Ectodermal cell (in vitro differentiated cells): ENCODE data around the gene VCX3A. TPM values are rescaled to one million over a fixed set of nuclear protein-coding genes. Genes with fewer than 3 reads are reported as not detected.
"Not testable (repeated sequence)": the region's sequence is repeated elsewhere in the genome, so short reads cannot be mapped to it uniquely, and the experiment has no call there.

ENCODE experiments used
- H3K27ac ChIP-seq: 2 replicates; pipeline ENCODE4 v1.7.0; 2013; ENCODE audit warnings: mild to moderate bottlenecking, low read depth, low read length; ENCODE audit not compliant: insufficient read depth, poor library complexity, severe bottlenecking
- H3K27me3 ChIP-seq: 2 replicates; pipeline ENCODE4 v1.7.0; 2013; ENCODE audit warnings: mild to moderate bottlenecking, low read length; ENCODE audit not compliant: insufficient read depth, control insufficient read depth, poor library complexity, severe bottlenecking
- H3K36me3 ChIP-seq: one replicate; pipeline ENCODE4 v1.7.0; 2013; ENCODE audit warnings: low read length; ENCODE audit not compliant: control insufficient read depth, insufficient read depth
- H3K4me1 ChIP-seq: one replicate; pipeline ENCODE4 v1.7.0; 2013; ENCODE audit warnings: low read length; ENCODE audit not compliant: control insufficient read depth, insufficient read depth
- H3K4me3 ChIP-seq: 2 replicates; pipeline ENCODE4 v1.7.0; 2013; ENCODE audit warnings: low read depth, low read length, control low read depth; ENCODE audit not compliant: insufficient read depth
- H3K9me3 ChIP-seq: 2 replicates; pipeline ENCODE4 v1.7.0; 2013; ENCODE audit warnings: mild to moderate bottlenecking, low read length, moderate library complexity; ENCODE audit not compliant: control insufficient read depth
- WGBS, 2 experiments: methylation state at CpG; one replicate each; pipeline ENCODE4 v1.1.7; 2013; ENCODE audit warnings: missing lambda C conversion rate in 2 of 2; 5-methylcytosine and 5-hydroxymethylcytosine counted together
- polyA plus RNA-seq, 4 experiments: library from polyadenylated mRNA; stranded (reverse); fragments of 50-300 nt; gene quantifications; one replicate each; pipeline ENCODE4 v1.2.3, GENCODE V29; 2013

Gene VCX3A
- not detected for polyA plus RNA-seq (2013, experiment 1 of 4)
- 0.28 TPM for polyA plus RNA-seq (2013, experiment 2 of 4)
- not detected for polyA plus RNA-seq (2013, experiment 3 of 4)
- polyA plus RNA-seq (2013, experiment 4 of 4): not detected

DNA sequence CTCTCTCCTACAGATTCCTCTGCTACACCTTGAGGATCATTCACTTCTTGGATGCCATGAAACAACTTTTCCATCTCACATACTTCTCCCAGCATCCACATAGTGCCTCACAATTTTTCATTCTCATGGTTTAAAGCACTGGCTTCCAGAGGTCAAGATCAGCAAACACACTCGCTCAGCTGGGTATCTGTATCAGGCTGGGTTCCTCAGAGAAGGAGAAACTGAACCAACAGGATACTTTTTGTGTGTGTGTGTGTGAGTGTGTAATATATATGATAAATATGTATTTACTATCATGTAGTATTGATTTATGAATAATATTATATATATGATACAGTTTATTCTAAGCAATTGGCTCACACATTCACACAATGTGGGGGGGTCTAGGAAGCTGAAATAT lies at the start of gene VCX3A:
Gene VCX3A, minus strand, starts transcription at position 101 of the 400 bp plus-strand sequence. CDS start 621 bp downstream, outside the sequence.
- H3K9me3 ChIP-seq, H3K27me3 ChIP-seq, H3K4me1 ChIP-seq, H3K4me3 ChIP-seq, H3K27ac ChIP-seq, H3K36me3 ChIP-seq: not testable (repeated sequence)
- WGBS, 2 experiments: no CpG with 5 or more reads among the region's 1 CpG

DNA sequence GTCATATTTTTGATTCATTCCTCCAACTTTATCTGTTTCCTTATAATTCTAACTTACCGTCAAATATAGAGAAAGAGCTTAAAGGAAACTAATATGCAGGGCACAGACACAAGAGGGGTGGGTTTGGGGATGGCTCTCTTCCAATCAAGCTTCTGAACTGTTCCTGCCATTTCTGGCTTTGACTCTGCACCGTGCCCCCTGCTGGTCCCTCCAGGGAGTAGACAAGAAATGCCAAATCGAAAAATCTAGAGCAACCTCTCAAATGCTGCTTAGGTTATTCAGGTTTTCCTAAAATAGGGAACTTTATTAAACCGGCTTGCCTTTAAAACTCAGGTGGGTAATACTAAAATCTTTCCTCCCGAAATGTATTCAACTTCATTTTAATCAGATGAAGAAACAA lies 39.8 kb upstream of the VCX3A start:
- no peaks in the 10 kb centered on the region for H3K27me3 ChIP-seq
- H3K36me3 ChIP-seq: no peaks in the 10 kb centered on the region
- no peak overlapping the region for H3K27ac ChIP-seq
- WGBS, 2 experiments: 57 to 70% methylated on average over 3 to 4 of the region's 5 CpGs
- H3K9me3 ChIP-seq: no peaks in the 10 kb centered on the region
- no peaks in the 10 kb centered on the region for H3K4me1 ChIP-seq
- H3K4me3 ChIP-seq: no peak overlapping the region

DNA sequence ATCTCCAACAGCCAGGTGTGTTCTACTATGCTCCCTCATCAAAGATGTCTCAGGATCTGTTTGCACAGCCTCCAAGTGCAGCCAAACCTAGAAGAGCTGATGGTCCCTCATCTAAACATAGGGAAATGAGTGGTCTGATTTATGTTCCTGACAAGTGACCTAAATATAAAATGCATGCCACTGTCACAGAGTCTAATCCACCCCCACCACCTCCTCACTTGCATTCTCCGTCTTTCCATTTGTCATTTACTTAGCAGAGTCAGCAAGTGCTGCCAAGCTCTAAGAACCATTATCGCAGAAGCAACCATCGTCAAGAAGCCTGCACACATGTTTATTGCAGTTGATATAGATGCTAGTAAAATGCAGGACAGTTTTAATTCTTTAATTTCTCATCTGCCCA lies 33.1 kb upstream of the VCX3A start:
- no peaks in the 10 kb centered on the region for H3K36me3 ChIP-seq
- no peak overlapping the region for H3K4me3 ChIP-seq
- no peaks in the 10 kb centered on the region for H3K27me3 ChIP-seq
- no peaks in the 10 kb centered on the region for H3K9me3 ChIP-seq
- whole genome bisulfite sequencing, 2 experiments: 96 to 97% methylated on average over 3 of the region's 3 CpGs
- H3K4me1 ChIP-seq: no peaks in the 10 kb centered on the region
- no peak overlapping the region for H3K27ac ChIP-seq

DNA sequence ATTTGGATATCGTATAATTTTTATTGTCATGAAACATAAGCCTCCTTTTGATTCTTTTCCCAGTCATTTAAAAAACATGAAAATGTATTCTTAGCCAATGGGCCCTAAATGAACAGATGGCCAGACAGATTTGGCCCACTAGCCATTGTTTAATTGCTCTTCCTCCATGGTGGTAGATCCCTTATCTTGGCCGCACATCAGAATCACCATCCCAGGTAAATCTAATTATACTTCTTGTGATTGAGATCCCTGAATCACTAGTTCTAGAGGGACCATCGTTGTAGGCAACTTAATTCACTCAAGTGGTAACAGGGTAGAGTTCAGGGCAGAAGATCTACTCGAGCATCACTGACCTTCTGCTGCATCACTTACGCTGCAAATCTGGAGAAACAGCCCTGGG lies 24.1 kb upstream of the VCX3A start:
- 90 to 96% methylated on average over 4 to 5 of the region's 5 CpGs for WGBS, 2 experiments
- Histone ChIP-seq H3K27me3 (no peaks in the 10 kb centered on the region), H3K27ac (no peak overlapping the region), H3K4me1 (no peaks in the 10 kb centered on the region), H3K9me3 (no peaks in the 10 kb centered on the region), H3K36me3 (no peaks in the 10 kb centered on the region), H3K4me3 (no peak overlapping the region)

DNA sequence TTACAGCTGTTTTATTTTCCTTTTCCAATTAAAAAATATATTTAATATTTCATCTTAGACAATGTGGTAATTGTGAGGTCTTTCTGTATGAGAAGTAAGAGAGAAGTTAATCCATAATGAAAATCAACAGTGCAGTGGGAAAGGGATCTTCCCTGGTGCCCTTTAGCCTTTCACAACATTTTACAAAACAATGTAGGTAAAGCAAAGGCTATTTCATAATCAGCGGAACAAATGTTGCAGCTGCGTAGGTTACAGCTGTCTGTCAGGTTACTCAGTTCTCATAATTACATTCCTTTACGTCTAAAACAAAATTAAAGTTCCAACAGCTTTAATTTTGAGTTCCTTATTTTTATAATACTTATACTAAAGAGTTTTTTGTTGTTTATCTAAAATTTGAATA lies 22.8 kb upstream of the VCX3A start:
- Histone ChIP-seq H3K4me1 (no peaks in the 10 kb centered on the region), H3K27me3 (no peaks in the 10 kb centered on the region), H3K36me3 (no peaks in the 10 kb centered on the region), H3K27ac (no peak overlapping the region), H3K9me3 (no peaks in the 10 kb centered on the region), H3K4me3 (no peak overlapping the region)
- WGBS, 2 experiments: 86 to 100% methylated on average over 2 to 3 of the region's 3 CpGs

DNA sequence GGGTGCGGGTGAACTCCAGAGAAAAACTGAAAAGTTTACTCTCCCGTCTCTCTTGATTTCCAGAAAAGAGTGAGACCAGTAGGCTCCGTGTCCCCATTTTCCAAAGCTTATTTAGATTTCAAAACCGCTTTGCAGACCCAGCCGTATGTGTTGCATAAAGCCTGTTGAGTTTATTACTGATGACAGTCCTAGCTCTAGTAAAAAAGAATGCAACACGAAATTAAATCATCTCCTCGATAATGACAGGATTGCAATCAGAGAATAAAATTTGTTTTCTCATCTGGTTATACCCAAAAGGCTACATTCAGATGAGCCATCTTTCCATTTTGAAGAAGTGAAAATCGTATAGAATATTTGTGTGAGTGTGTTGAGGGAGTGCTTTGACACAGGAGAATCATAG lies 16.1 kb upstream of the VCX3A start:
- WGBS, 2 experiments: 89 to 93% methylated on average over 8 of the region's 8 CpGs
- Histone ChIP-seq H3K27ac (no peak overlapping the region), H3K4me1 (no peaks in the 10 kb centered on the region)

DNA sequence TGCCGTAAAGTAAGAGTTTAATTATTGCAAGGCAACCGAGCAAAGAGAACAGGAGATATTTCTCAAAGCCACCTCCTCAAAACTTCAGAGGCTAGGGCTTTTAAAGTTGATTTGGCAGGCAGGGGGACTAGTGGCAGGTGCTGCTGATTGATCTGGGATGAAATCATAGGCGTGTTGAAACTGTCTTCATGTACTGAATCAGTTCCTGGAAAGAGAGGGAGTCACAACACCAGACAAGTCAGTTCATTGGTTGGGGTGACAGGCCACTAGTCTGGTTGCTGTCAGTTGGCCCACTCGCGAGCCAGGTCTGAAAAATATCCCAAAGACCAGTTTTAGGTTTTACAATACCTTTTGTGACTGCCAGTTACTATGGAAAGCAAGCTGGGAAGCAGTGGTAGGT lies 10.8 kb upstream of the VCX3A start:
- H3K4me3 ChIP-seq: no peak overlapping the region
- no peaks in the 10 kb centered on the region for H3K9me3 ChIP-seq
- no peaks in the 10 kb centered on the region for H3K36me3 ChIP-seq
- no peaks in the 10 kb centered on the region for H3K27me3 ChIP-seq
- no peaks in the 10 kb centered on the region for H3K4me1 ChIP-seq
- 98% methylated on average over 5 of the region's 5 CpGs for WGBS, 2 experiments
- no peak overlapping the region for H3K27ac ChIP-seq

More for the DNA sequence above, 16.1 kb upstream of the VCX3A start:
- H3K9me3 ChIP-seq: no peaks in the 10 kb centered on the region
- no peaks in the 10 kb centered on the region for H3K27me3 ChIP-seq
- H3K36me3 ChIP-seq: no peaks in the 10 kb centered on the region
- H3K4me3 ChIP-seq: no peak overlapping the region

DNA sequence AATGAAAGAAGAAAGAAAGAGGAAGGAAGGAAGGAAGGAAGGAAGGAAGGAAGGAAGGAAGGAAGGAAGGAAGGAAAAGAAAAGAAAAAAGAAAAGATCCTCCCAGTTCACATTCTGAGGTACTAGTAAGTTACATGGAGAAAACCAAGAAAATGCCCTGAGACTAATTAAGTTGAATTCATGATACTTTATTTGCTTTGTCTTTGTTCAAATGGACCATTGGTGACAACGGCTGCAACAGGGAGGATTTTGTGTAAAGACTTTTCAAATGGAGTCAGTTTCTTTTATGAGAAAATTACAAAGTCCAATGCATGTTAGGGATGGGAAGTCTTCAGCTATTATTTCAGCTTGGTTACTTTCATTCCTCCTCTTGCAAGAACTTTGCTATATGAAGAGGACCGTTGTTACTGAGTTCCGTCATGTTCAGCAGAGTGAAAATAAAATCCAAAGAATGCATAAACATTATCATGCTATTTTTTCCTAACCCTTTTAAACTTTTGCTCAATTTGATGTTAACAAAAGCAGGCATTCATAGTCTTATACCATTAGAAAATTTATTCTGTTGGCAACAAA lies 8.3 kb downstream of the VCX3A start:
- Histone ChIP-seq H3K27ac (no peak overlapping the region), H3K36me3 (no peaks in the 10 kb centered on the region), H3K9me3 (no peaks in the 10 kb centered on the region), H3K27me3 (no peaks in the 10 kb centered on the region), H3K4me1 (no peaks in the 10 kb centered on the region), H3K4me3 (no peak overlapping the region)
- WGBS, 2 experiments: 90 to 100% methylated on average over 3 of the region's 3 CpGs

DNA sequence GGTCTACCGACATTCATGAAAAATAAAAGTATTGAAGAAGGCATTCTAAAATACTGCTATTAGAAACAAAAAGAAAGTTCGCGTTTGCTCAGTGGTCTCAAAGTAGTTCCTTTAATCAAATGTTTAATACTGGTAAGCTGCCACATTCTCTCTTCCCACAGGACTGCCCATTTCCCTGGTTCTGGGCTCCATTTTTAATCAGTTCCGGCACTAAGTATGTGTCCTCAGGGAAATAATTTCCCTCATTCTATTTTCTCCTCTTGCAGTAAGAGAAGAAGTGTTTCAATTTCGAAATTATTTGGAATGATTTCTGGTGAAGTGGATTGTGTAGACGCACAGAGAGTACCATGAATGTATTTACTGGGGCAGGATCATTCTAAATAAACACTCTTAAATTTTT lies 17.5 kb downstream of the VCX3A start:
- Histone ChIP-seq H3K36me3 (no peaks in the 10 kb centered on the region), H3K4me3 (no peak overlapping the region), H3K27me3 (no peaks in the 10 kb centered on the region), H3K9me3 (no peaks in the 10 kb centered on the region), H3K27ac (no peak overlapping the region), H3K4me1 (no peaks in the 10 kb centered on the region)
- WGBS, 2 experiments: 95 to 100% methylated on average over 2 to 5 of the region's 6 CpGs

DNA sequence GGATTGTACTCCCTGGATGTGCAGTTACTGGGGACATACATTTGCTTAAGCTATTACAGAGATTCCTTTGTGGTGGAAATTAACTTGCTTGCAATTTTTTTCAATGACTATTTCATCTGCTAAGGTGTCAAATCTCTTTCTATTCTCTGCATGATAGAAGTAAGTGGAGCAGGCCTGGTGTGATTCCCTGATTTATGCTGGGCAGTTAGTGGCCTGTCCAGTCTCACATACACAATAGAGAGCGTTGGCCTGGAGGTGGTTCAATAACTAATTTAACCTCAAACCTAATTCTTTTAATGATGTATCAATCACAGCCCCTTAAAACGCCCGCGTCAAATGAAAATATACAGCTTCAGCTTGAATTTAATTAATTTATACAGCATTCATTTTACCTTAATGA lies 28.5 kb downstream of the VCX3A start:
- Histone ChIP-seq H3K27me3 (no peaks in the 10 kb centered on the region), H3K36me3 (no peaks in the 10 kb centered on the region), H3K4me1 (no peaks in the 10 kb centered on the region), H3K4me3 (no peak overlapping the region), H3K27ac (no peak overlapping the region), H3K9me3 (no peaks in the 10 kb centered on the region)
- 93 to 95% methylated on average over 3 to 4 of the region's 4 CpGs for WGBS, 2 experiments

DNA sequence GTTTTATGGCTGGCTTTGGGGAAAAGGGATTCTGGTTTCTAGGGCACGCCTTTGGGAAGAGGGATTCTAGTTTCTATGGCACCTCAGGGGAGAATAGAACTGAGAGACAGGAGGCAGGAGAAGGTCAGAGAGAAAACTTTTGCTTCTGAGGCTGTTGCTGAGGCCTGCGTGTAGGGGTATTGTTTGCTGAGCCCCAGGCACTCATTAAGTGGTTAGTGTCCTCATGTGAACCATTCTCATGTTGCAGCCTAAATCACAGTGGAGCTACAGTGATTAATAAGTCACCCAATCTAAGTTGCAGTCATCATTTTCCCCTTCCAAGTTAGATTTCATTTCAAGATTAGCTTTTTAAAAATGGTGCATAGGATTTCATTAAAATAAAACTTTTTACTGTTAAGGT lies 29.0 kb downstream of the VCX3A start:
- no peaks in the 10 kb centered on the region for H3K27me3 ChIP-seq
- WGBS, 2 experiments: 24 to 29% methylated on average over 2 of the region's 2 CpGs
- no peaks in the 10 kb centered on the region for H3K36me3 ChIP-seq
- no peak overlapping the region for H3K4me3 ChIP-seq
- H3K9me3 ChIP-seq: no peaks in the 10 kb centered on the region
- no peak overlapping the region for H3K27ac ChIP-seq
- no peaks in the 10 kb centered on the region for H3K4me1 ChIP-seq
